B cell (primary cell): Measurements from ENCODE around the gene CERT1.

Source experiments
- CTCF ChIP-seq: fragments of 200-600 bp; IDR thresholded peaks from one replicate; pipeline ENCODE4 v1.8.0; 2022; ENCODE audit warnings: antibody characterized with exemption, mild to moderate bottlenecking
- EZH2 ChIP-seq: IDR thresholded peaks from 2 replicates; pipeline ENCODE4 v1.6.1; 2012; ENCODE audit warnings: borderline replicate concordance, low read depth, mild to moderate bottlenecking, moderate library complexity, low read length; ENCODE audit not compliant: insufficient read depth, poor library complexity, severe bottlenecking

GRCh38 chr5:75551471-75551870 is 40.0 kb upstream of the CERT1 start:
- no peak for TF ChIP-seq CTCF
- TF ChIP-seq EZH2: no peak
